HEK293 (cell line): Measurements from ENCODE around the gene RACK1.

Source experiments
- CTCF ChIP-seq: fragments of 450-650 bp; formaldehyde crosslinking; IDR thresholded peaks from 2 replicates; pipeline ENCODE4 v1.5.1; 2016; ENCODE audit warnings: missing biosample characterization, missing genetic modification characterization
- ZNF221 ChIP-seq: fragments of 450-650 bp; formaldehyde crosslinking; IDR thresholded peaks from 2 replicates; pipeline ENCODE4 v1.5.1; 2017; ENCODE audit warnings: missing biosample characterization, missing genetic modification characterization, borderline replicate concordance
- ZNF24 ChIP-seq: fragments of 450-650 bp; formaldehyde crosslinking; IDR thresholded peaks from 2 replicates; pipeline ENCODE4 v1.5.1; 2016; ENCODE audit warnings: missing biosample characterization, missing genetic modification characterization
- ZNF513 ChIP-seq: fragments of 450-650 bp; IDR thresholded peaks from 2 replicates; pipeline ENCODE4 v1.5.1; 2018; ENCODE audit warnings: missing biosample characterization, missing genetic modification characterization
- ZNF639 ChIP-seq: fragments of 450-650 bp; formaldehyde crosslinking; IDR thresholded peaks from 2 replicates; pipeline ENCODE4 v1.5.1; 2016; ENCODE audit warnings: missing biosample characterization, missing genetic modification characterization
- ZNF704 ChIP-seq: fragments of 450-650 bp; formaldehyde crosslinking; IDR thresholded peaks from 2 replicates; pipeline ENCODE4 v1.5.1; 2016; ENCODE audit warnings: missing biosample characterization, missing genetic modification characterization

- TF ChIP-seq CTCF (tag by site-specific recombination) (no peak; the same call in 1 of the 2 replicates), ZNF639 (tag by site-specific recombination) (no peak), ZNF221 (tag by site-specific recombination) (no peak), ZNF704 (tag by site-specific recombination) (no peak), ZNF513 (no peak), ZNF24 (tag by site-specific recombination) (no peak)
These were observed 2.2 kb downstream of the RACK1 start for GRCh38 chr5:181241393-181241975.
